ENCODE measurements around the gene ADGRL3. TPM values are rescaled to one million over a fixed set of nuclear protein-coding genes. Genes with fewer than 3 reads are reported as not detected.
A peak's percentile ranks its signal among the peaks of the same experiment; 100 is the strongest.
"Not testable (repeated sequence)": the region's sequence is repeated elsewhere in the genome, so short reads cannot be mapped to it uniquely, and the experiment has no call there.

ADGRL3 gene
- total RNA-seq, 4 donors from 2014 or later = 6.5 to 19.0 (median 14.0) TPM

- no peak overlapping the region for H3K4me3 ChIP-seq
- TF ChIP-seq POLR2A (IDR thresholded peaks at IDR 0.05) (no peak), POLR2AphosphoS5 (IDR thresholded peaks at IDR 0.05) (no peak), CTCF (IDR thresholded peaks at IDR 0.05) (no peak), EP300 (IDR thresholded peaks at IDR 0.05) (no peak)
- DNase-seq (ENCODE audit: low spot score in 2 of 2) = no peak
- H3K27ac ChIP-seq = no peak overlapping the region
- H3K27me3 ChIP-seq = no peaks in the 10 kb centered on the region
- H3K4me1 ChIP-seq = no peaks in the 10 kb centered on the region
- H3K9me3 ChIP-seq = no peaks in the 10 kb centered on the region
- no peaks in the 10 kb centered on the region for H3K36me3 ChIP-seq
- 74% methylated on average over 3 of the region's 3 CpGs for WGBS
These were observed 176.2 kb downstream of the ADGRL3 start for GRCh38 chr4:61376301-61376700.

GRCh38 chr4:61379406-61379805 lies 179.3 kb downstream of the ADGRL3 start:
- H3K27ac ChIP-seq = no peak overlapping the region
- TF ChIP-seq CTCF (IDR thresholded peaks at IDR 0.05) (no peak), POLR2AphosphoS5 (IDR thresholded peaks at IDR 0.05) (no peak), POLR2A (IDR thresholded peaks at IDR 0.05) (no peak), EP300 (IDR thresholded peaks at IDR 0.05) (no peak)
- 75% methylated on average over 1 of the region's 1 CpG for WGBS
- H3K27me3 ChIP-seq = no peaks in the 10 kb centered on the region
- H3K4me3 ChIP-seq = no peak overlapping the region
- no peaks in the 10 kb centered on the region for H3K9me3 ChIP-seq
- DNase-seq (ENCODE audit: low spot score in 2 of 2) = no peak
- H3K4me1 ChIP-seq = no peaks in the 10 kb centered on the region
- no peaks in the 10 kb centered on the region for H3K36me3 ChIP-seq

GRCh38 chr4:61380865-61381264 lies 180.7 kb downstream of the ADGRL3 start:
- Histone ChIP-seq H3K27me3 (no peaks in the 10 kb centered on the region), H3K4me3 (no peak overlapping the region), H3K27ac (no peak overlapping the region), H3K4me1 (no peaks in the 10 kb centered on the region), H3K9me3 (no peaks in the 10 kb centered on the region), H3K36me3 (no peaks in the 10 kb centered on the region)
- DNase-seq (ENCODE audit: low spot score in 2 of 2) = no peak
- TF ChIP-seq EP300 (IDR thresholded peaks at IDR 0.05) (no peak), CTCF (IDR thresholded peaks at IDR 0.05) (no peak), POLR2AphosphoS5 (IDR thresholded peaks at IDR 0.05) (no peak), POLR2A (IDR thresholded peaks at IDR 0.05) (no peak)
- 83% methylated on average over 2 of the region's 2 CpGs for WGBS

- no peaks in the 10 kb centered on the region for H3K4me1 ChIP-seq
- DNase-seq (ENCODE audit: low spot score in 2 of 2) = no peak
- H3K27me3 ChIP-seq = no peaks in the 10 kb centered on the region
- no peaks in the 10 kb centered on the region for H3K9me3 ChIP-seq
- H3K36me3 ChIP-seq = no peaks in the 10 kb centered on the region
- no peak for TF ChIP-seq EP300 (IDR thresholded peaks at IDR 0.05)
- TF ChIP-seq POLR2AphosphoS5 (IDR thresholded peaks at IDR 0.05) = no peak
- TF ChIP-seq CTCF (IDR thresholded peaks at IDR 0.05) = no peak
- no peak for TF ChIP-seq POLR2A (IDR thresholded peaks at IDR 0.05)
- H3K4me3 ChIP-seq = no peak overlapping the region
- WGBS = 81% methylated on average over 4 of the region's 4 CpGs
- peak overlapping the region; percentile 27 for H3K27ac ChIP-seq
These were observed 185.1 kb downstream of the ADGRL3 start for GRCh38 chr4:61385256-61385655.

GRCh38 chr4:61387372-61387771 lies 187.2 kb downstream of the ADGRL3 start:
- 91% methylated on average over 7 of the region's 7 CpGs for WGBS
- not testable (repeated sequence) for H3K27ac ChIP-seq; H3K4me3 ChIP-seq; H3K36me3 ChIP-seq; H3K27me3 ChIP-seq; H3K9me3 ChIP-seq; H3K4me1 ChIP-seq; DNase-seq (ENCODE audit: low spot score in 2 of 2)

GRCh38 chr4:61389640-61390039 lies 189.5 kb downstream of the ADGRL3 start:
- TF ChIP-seq POLR2AphosphoS5 (IDR thresholded peaks at IDR 0.05) (no peak), CTCF (IDR thresholded peaks at IDR 0.05) (no peak), POLR2A (IDR thresholded peaks at IDR 0.05) (no peak), EP300 (IDR thresholded peaks at IDR 0.05) (no peak)
- Histone ChIP-seq H3K4me1 (no peaks in the 10 kb centered on the region), H3K9me3 (no peaks in the 10 kb centered on the region), H3K27me3 (no peaks in the 10 kb centered on the region), H3K4me3 (no peak overlapping the region), H3K36me3 (no peaks in the 10 kb centered on the region), H3K27ac (no peak overlapping the region)
- DNase-seq (ENCODE audit: low spot score in 2 of 2) = no peak
- WGBS = 60% methylated on average over 2 of the region's 2 CpGs

Data from suprapubic skin (tissue), 4 donors.